ENCODE data around the gene NRG3. TPM values are rescaled to one million over a fixed set of nuclear protein-coding genes. Genes with fewer than 3 reads are reported as not detected.

The NRG3 gene
- total RNA-seq, 6 donors from 2014 or later = 0.44 to 2.7 (median 1.5) TPM; not detected in 1

GRCh38 chr10:82162549-82163195 lies 287.7 kb downstream of the NRG3 start:
- Histone ChIP-seq H3K4me3 (no peak overlapping the region), H3K27ac (no peak overlapping the region), H3K36me3 (no peaks in the 10 kb centered on the region), H3K9me3 (no peaks in the 10 kb centered on the region), H3K27me3 (no peaks in the 10 kb centered on the region), H3K4me1 (no peaks in the 10 kb centered on the region)
- no peak for ATAC-seq (ENCODE audit: low FRiP score in 2 of 2)
- 68 to 75% methylated on average over 4 of the region's 4 CpGs for WGBS, 2 donors
- TF ChIP-seq EP300 (IDR thresholded peaks at IDR 0.05) = no peak
- DNase-seq = no peak

DNA sequence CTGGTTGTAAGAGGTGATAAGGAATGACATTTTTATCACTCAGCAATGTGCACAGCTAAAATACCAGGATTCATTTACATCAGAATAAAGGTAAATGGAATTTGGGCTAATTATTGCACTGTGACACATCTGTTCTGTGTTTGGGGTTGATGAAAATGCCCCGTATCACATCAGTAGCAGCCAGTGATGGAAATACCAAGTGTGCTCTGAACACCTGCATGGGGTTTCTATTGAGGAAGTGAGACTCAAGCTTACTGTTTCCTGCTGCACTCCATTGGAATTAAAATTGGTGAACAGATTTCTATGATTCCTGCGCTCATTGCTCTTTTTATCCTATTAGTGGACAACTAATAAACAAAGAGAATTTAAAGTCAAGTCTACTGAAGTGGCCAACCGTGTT lies 296.9 kb downstream of the NRG3 start:
- no peak for DNase-seq
- TF ChIP-seq CTCF (IDR thresholded peaks at IDR 0.05) = no peak
- no peak for TF ChIP-seq POLR2AphosphoS5 (IDR thresholded peaks at IDR 0.05)
- no peak for TF ChIP-seq EP300 (IDR thresholded peaks at IDR 0.05)
- no peak for TF ChIP-seq POLR2A (IDR thresholded peaks at IDR 0.05)
- Histone ChIP-seq H3K27me3 (no peaks in the 10 kb centered on the region), H3K9me3 (no peaks in the 10 kb centered on the region), H3K27ac (no peak overlapping the region), H3K4me3 (no peak overlapping the region), H3K36me3 (no peaks in the 10 kb centered on the region), H3K4me1 (no peaks in the 10 kb centered on the region)
- WGBS, 2 donors = 89 to 92% methylated on average over 3 of the region's 3 CpGs
- ATAC-seq (ENCODE audit: low FRiP score in 2 of 2) = no peak

DNA sequence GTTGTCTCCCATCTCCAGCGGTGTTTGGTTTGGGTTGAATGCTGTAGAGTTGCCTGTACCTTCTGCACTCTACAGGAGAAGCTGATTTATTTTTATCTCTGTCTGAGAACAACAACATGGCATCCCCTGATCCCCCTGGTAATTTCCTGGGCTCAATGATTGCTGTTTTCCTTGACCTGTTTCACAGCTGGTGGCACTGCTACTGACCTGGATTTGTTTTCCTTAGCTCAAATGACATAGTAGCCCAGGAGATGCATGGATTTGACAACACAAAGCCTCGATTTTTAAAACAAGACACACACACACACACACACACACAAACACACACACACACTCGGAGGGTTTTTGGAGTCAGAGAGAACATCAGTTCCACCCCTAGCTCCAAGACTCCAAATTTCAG lies 301.6 kb downstream of the NRG3 start:
- H3K4me1 ChIP-seq = no peaks in the 10 kb centered on the region
- H3K9me3 ChIP-seq = no peaks in the 10 kb centered on the region
- DNase-seq (no peak), ATAC-seq (ENCODE audit: low FRiP score in 2 of 2) (no peak)
- 54 to 55% methylated on average over 3 of the region's 3 CpGs for WGBS, 2 donors
- H3K36me3 ChIP-seq = no peaks in the 10 kb centered on the region
- no peak overlapping the region for H3K4me3 ChIP-seq
- H3K27ac ChIP-seq = no peak overlapping the region
- H3K27me3 ChIP-seq = no peaks in the 10 kb centered on the region
- no peak for TF ChIP-seq EP300 (IDR thresholded peaks at IDR 0.05)
- TF ChIP-seq POLR2AphosphoS5 (IDR thresholded peaks at IDR 0.05) = no peak
- TF ChIP-seq CTCF (IDR thresholded peaks at IDR 0.05) = no peak
- TF ChIP-seq POLR2A (IDR thresholded peaks at IDR 0.05) = no peak

DNA sequence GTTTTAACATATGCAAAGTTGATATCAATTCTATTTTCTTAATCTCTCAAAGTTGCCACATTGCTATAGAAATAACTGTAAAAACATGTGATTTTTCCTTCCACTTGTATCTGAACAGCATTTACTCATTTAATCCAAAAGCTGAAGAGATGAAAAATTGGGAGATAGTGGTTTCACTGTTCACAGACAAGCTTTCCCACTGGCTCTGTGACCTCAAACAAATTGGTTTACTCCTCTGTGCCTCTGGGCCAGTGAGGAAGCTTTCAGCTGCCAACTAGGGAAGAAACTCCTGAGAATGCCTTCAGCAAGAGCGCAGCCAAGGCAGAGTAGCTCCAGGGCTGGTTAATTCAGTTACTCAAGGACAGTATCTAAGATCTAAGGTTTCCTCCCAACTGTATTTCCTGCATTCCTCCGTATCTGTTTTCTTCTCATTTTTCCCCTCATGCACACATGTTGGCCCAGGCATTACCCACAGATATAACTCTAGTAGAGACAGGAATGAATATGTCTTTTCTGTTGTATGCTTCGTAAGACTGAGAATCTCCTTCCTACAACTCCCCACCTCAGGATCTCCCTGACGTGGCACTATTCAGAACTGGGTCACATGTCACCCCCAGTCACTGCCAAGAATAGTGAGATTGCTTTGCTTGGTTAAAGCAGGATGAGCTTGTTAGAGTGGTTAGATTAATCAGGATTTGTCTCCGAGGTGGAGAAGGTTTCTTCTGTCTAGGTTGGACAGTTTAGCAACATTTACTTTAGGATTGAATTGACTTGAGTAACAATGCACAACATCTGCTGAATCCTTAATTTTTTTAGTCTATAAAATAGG lies 315.7 kb downstream of the NRG3 start:
- Histone ChIP-seq H3K4me3 (no peak overlapping the region), H3K9me3 (peaks cover 0 to 4% (median 0%) of the 10 kb centered on the region in 4 donors), H3K4me1 (no peaks in the 10 kb centered on the region), H3K27ac (no peak overlapping the region), H3K27me3 (no peaks in the 10 kb centered on the region), H3K36me3 (no peaks in the 10 kb centered on the region)
- no peak for DNase-seq
- peak in 1 of 2 donors; percentile 64 for ATAC-seq (ENCODE audit: low FRiP score in 2 of 2)
- 74 to 80% methylated on average over 5 of the region's 5 CpGs for WGBS, 2 donors
- no peak for TF ChIP-seq CTCF (IDR thresholded peaks at IDR 0.05)
- TF ChIP-seq EP300 (IDR thresholded peaks at IDR 0.05) = no peak

DNA sequence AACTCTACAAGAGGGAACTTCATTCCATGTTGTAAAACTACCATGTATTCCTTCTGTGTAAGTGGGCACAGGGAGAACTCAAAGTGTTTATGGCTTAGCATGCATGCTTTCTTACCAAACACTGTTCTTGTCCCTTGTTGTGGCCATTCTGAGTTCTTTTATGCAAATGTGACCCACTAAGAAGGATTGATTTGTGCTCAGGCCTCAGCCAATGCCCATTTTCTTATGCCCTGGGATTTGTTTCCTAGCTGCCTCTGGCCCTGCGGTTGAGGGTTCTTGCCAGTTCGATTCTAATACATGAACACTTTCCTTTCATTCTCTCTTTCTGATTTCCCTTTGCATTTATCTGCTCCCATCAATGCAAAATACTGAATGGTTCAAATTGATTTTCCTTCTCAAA lies 316.7 kb downstream of the NRG3 start:
- WGBS, 2 donors = 74 to 86% methylated on average over 2 of the region's 2 CpGs
- no peak for ATAC-seq (ENCODE audit: low FRiP score in 2 of 2)
- H3K4me1 ChIP-seq = no peaks in the 10 kb centered on the region
- TF ChIP-seq EP300 (IDR thresholded peaks at IDR 0.05) (no peak), POLR2AphosphoS5 (IDR thresholded peaks at IDR 0.05) (no peak), CTCF (IDR thresholded peaks at IDR 0.05) (no peak), POLR2A (IDR thresholded peaks at IDR 0.05) (no peak)
- H3K4me3 ChIP-seq = no peak overlapping the region
- no peak for DNase-seq
- no peaks in the 10 kb centered on the region for H3K36me3 ChIP-seq
- H3K9me3 ChIP-seq = peaks cover 0 to 6% (median 0%) of the 10 kb centered on the region in 4 donors
- no peak overlapping the region for H3K27ac ChIP-seq
- no peaks in the 10 kb centered on the region for H3K27me3 ChIP-seq

Measured in upper lobe of left lung (tissue), 6 donors.